ENCODE data around the gene EPN2. TPM values are rescaled to one million over a fixed set of nuclear protein-coding genes. Genes with fewer than 3 reads are reported as not detected.

The EPN2 gene
- total RNA-seq, 1 experiment from 2014 or later, result 73.1 TPM

DNA sequence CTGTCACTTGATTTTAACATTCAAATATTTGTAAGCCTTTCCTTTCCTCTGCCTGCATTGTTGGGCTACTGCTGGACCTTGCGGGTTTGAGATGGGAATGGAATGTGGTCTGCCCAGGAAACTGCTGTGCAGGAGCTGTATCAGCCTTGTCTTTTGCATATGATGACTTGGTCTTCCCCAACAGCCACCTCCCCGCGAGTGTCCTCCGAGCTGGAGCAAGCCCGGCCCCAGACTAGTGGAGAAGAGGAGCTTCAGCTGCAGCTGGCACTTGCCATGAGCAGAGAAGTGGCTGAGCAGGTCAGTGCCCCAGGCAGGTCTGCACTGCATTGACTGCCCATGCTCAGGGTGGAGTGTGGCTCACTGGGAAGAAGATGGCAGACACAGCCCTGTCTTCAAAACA is 72.5 kb downstream of the EPN2 start:
- no peaks in the 10 kb centered on the region for H4K20me1 ChIP-seq (ENCODE audit: insufficient read depth)
- no peaks in the 10 kb centered on the region for H3K27me3 ChIP-seq (ENCODE audit: insufficient read depth, low read length)
- no peak overlapping the region for H3K9ac ChIP-seq (ENCODE audit: low read length)
- DNase-seq (ENCODE audit: low read depth, low spot score) (no peak), ATAC-seq (no peak)
- 0 out of 4 replicates have a peak, but pooled peaks cover 0 to 5% of the 10 kb centered on the region in 2 experiments for H3K4me1 ChIP-seq (ENCODE audit: control insufficient read depth in 1 of 2, insufficient read depth in 2 of 2, low read length in 2 of 2)
- H2AFZ ChIP-seq (ENCODE audit: low read depth, low read length, poor library complexity, severe bottlenecking), result no peak overlapping the region
- CTCF ChIA-PET, result no interaction called here
- RAD21 ChIA-PET (ENCODE audit: low non-redundant PET in 1 of 2, low total read pairs in 2 of 2, uncharacterized antibody in 2 of 2, unreplicated experiment in 2 of 2), result no interaction called here
- H3K36me3 ChIP-seq (ENCODE audit: control insufficient read depth in 1 of 2, insufficient read depth in 2 of 2, low read length in 2 of 2), result peaks cover 11 to 22% of the 10 kb centered on the region in 2 experiments; a peak in 3 of 4 replicates
- H3K4me3 ChIP-seq (replicated peaks in 1 of 2; ENCODE audit: low read depth in 1 of 2, low read length in 2 of 2), result no peak overlapping the region
- no peak overlapping the region for H3K27ac ChIP-seq (ENCODE audit: low read depth, low read length)
- H3K79me2 ChIP-seq (ENCODE audit: insufficient read depth, low read length), result peaks cover 16% of the 10 kb centered on the region; the same call in 1 of the 2 replicates
- H3K4me2 ChIP-seq (ENCODE audit: low read length), result no peak overlapping the region
- intact Hi-C loops (cut with micrococcal nuclease), result no loop called here
- POLR2A ChIA-PET, result no interaction called here
- H3K9me3 ChIP-seq (ENCODE audit: control insufficient read depth in 1 of 2, insufficient read depth in 1 of 2, low read depth in 1 of 2, low read length in 2 of 2), result no peaks in the 10 kb centered on the region
- no peaks in the 10 kb centered on the region for H3K9me2 ChIP-seq (ENCODE audit: insufficient read depth)
- no TSS peak for BruUV-seq (replicated peaks)
- TF ChIP-seq SP1 (IDR thresholded peaks at IDR 0.05; ENCODE audit: low read depth) (no peak), EGR1 (IDR thresholded peaks at IDR 0.05; ENCODE audit: low read depth) (no peak), YY1 (IDR thresholded peaks at IDR 0.05; ENCODE audit: extremely low read depth, insufficient replicate concordance, low read depth, low read length) (no peak), RAD21 (IDR thresholded peaks at IDR 0.05; ENCODE audit: low read depth) (no peak)
- TF ChIP-seq, protein P1, sequence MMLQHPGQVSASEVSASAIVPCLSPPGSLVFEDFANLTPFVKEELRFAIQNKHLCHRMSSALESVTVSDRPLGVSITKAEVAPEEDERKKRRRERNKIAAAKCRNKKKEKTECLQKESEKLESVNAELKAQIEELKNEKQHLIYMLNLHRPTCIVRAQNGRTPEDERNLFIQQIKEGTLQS (IDR thresholded peaks at IDR 0.05), result no peak

DNA sequence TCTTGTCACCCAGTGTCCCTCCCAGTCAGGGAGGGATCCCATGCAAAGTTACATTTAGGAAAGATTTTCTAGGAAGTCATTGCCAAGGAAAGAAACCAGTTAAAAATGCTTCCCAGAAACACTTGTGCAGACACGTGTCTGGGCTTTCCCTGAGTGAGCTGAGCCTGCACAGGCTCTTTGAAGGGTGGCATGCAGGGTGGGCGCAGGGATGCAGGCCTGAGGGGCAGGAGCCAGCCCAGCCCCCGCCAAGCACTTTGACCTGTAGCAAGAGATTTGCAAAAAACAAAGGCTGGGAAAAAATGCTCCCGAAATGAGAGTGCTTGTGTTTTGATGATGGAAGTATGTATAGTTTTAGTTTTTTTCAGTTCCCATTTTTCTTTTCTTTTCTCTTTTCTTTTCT is 73.0 kb downstream of the EPN2 start:
- H3K4me2 ChIP-seq (ENCODE audit: low read length), result no peak overlapping the region
- H3K27ac ChIP-seq (ENCODE audit: low read depth, low read length), result no peak overlapping the region
- CTCF ChIA-PET, result no interaction called here
- peaks cover 11 to 22% of the 10 kb centered on the region in 2 experiments; a peak in 3 of 4 replicates for H3K36me3 ChIP-seq (ENCODE audit: control insufficient read depth in 1 of 2, insufficient read depth in 2 of 2, low read length in 2 of 2)
- no peak overlapping the region for H2AFZ ChIP-seq (ENCODE audit: low read depth, low read length, poor library complexity, severe bottlenecking)
- TF ChIP-seq POLR2AphosphoS5 (IDR thresholded peaks at IDR 0.05; ENCODE audit: low read depth, low read length), result no peak
- POLR2A ChIA-PET, result no interaction called here
- H3K4me3 ChIP-seq (replicated peaks in 1 of 2; ENCODE audit: low read depth in 1 of 2, low read length in 2 of 2), result no peak overlapping the region
- peaks cover 16% of the 10 kb centered on the region; the same call in 1 of the 2 replicates for H3K79me2 ChIP-seq (ENCODE audit: insufficient read depth, low read length)
- H4K20me1 ChIP-seq (ENCODE audit: insufficient read depth), result no peaks in the 10 kb centered on the region
- no TSS peak for BruUV-seq (replicated peaks)
- no peaks in the 10 kb centered on the region for H3K27me3 ChIP-seq (ENCODE audit: insufficient read depth, low read length)
- no peak overlapping the region for H3K9ac ChIP-seq (ENCODE audit: low read length)
- ATAC-seq (no peak), DNase-seq (ENCODE audit: low read depth, low spot score) (no peak)
- H3K9me3 ChIP-seq (ENCODE audit: control insufficient read depth in 1 of 2, insufficient read depth in 1 of 2, low read depth in 1 of 2, low read length in 2 of 2), result no peaks in the 10 kb centered on the region
- intact Hi-C loops (cut with micrococcal nuclease), result no loop called here
- H3K9me2 ChIP-seq (ENCODE audit: insufficient read depth), result no peaks in the 10 kb centered on the region
- H3K4me1 ChIP-seq (ENCODE audit: control insufficient read depth in 1 of 2, insufficient read depth in 2 of 2, low read length in 2 of 2), result 0 out of 4 replicates have a peak, but pooled peaks cover 0 to 5% of the 10 kb centered on the region in 2 experiments
- RAD21 ChIA-PET (ENCODE audit: low non-redundant PET in 1 of 2, low total read pairs in 2 of 2, uncharacterized antibody in 2 of 2, unreplicated experiment in 2 of 2), result no interaction called here
